K562 (cell line): ENCODE results near the gene GLMP. TPM values are rescaled to one million over a fixed set of nuclear protein-coding genes. Genes with fewer than 3 reads are reported as not detected.

ENCODE experiments used
- BRF1 ChIP-seq: IDR thresholded peaks from 3 replicates; pipeline ENCODE4 v1.6.1; 2011; ENCODE audit warnings: borderline replicate concordance, mild to moderate bottlenecking; ENCODE audit not compliant: insufficient read length; ENCODE audit errors: extremely low read depth
- CBX1 ChIP-seq: sonication (generic); IDR thresholded peaks from 2 replicates; pipeline ENCODE4 v1.6.1; 2016; ENCODE audit warnings: antibody characterized with exemption, low read depth, mild to moderate bottlenecking
- CBX3 ChIP-seq, 2 experiments: IDR thresholded peaks; 1 replicate in 1 of 2; 2 replicates in 1 of 2; pipeline ENCODE4 v1.6.1; 2012; ENCODE audit warnings: inconsistent platforms in 2 of 2, low read length in 2 of 2, borderline replicate concordance in 1 of 2, control low read depth in 1 of 2
- DNMT1 ChIP-seq: fragments of 450-650 bp; IDR thresholded peaks from 2 replicates; pipeline ENCODE4 v1.6.1; 2016; ENCODE audit warnings: antibody characterized with exemption, mild to moderate bottlenecking
- MAFK ChIP-seq: IDR thresholded peaks from 2 replicates; pipeline ENCODE4 v1.6.1; 2011; ENCODE audit warnings: low read length, improper control_type of control experiment
- POU5F1 ChIP-seq: fragments of 150-350 bp; IDR thresholded peaks from 2 replicates; pipeline ENCODE4 v1.6.1; 2014; ENCODE audit warnings: borderline replicate concordance, low read length, low read depth, mild to moderate bottlenecking; ENCODE audit not compliant: partially characterized antibody
- PURB ChIP-seq: sonication (generic); formaldehyde crosslinking; IDR thresholded peaks from 2 replicates; pipeline ENCODE4 v1.9.0; 2021; ENCODE audit warnings: low read depth, mild to moderate bottlenecking, missing genetic modification reagents
- SIN3B ChIP-seq: fragments of 450-650 bp; IDR thresholded peaks from 2 replicates; pipeline ENCODE4 v1.6.1; 2017; ENCODE audit warnings: low read depth, mild to moderate bottlenecking, moderate library complexity
- SIRT6 ChIP-seq: IDR thresholded peaks from one replicate; pipeline ENCODE4 v1.6.1; 2012; ENCODE audit warnings: low read depth, mild to moderate bottlenecking, control low read depth, inconsistent platforms, low read length, moderate library complexity
- SIX5 ChIP-seq, 2 experiments: IDR thresholded peaks; 2 replicates each; pipeline ENCODE4 v1.6.1; 2011; ENCODE audit warnings: low read length in 2 of 2, borderline replicate concordance in 1 of 2, low read depth in 1 of 2, mild to moderate bottlenecking in 1 of 2, moderate library complexity in 1 of 2; ENCODE audit not compliant: insufficient read depth in 1 of 2
- TEAD1 ChIP-seq, 2 experiments: fragments of 450-650 bp in 1 of 2; sonication (generic) in 1 of 2; formaldehyde crosslinking; IDR thresholded peaks; 2 replicates each; pipeline versions ENCODE4 v1.4.0 to v1.8.0; 2020 to 2022; ENCODE audit warnings: mild to moderate bottlenecking in 2 of 2, missing genetic modification reagents in 1 of 2
- ZNF354B ChIP-seq: fragments of 250-450 bp; sonication (Bioruptor Pico); IDR thresholded peaks from 2 replicates; pipeline ENCODE4 v1.4.0; 2020
- ZNF76 ChIP-seq: fragments of 250-450 bp; sonication (Bioruptor Pico); IDR thresholded peaks from 2 replicates; pipeline ENCODE4 v1.4.0; 2020; ENCODE audit warnings: mild to moderate bottlenecking, moderate library complexity, borderline replicate concordance
- ZZZ3 ChIP-seq: fragments of 450-650 bp; IDR thresholded peaks from 2 replicates; pipeline ENCODE4 v1.6.1; 2016; ENCODE audit warnings: antibody characterized with exemption, mild to moderate bottlenecking, moderate library complexity
- polyA plus RNA-seq, 8 experiments: library from polyadenylated mRNA; depleted of rRNA in 4 of 8; stranded (reverse) in 5 of 8; unstranded in 3 of 8; fragments of >200 nt; fragmentation: Nextera tagmentation in 2 of 8; fragmentation: Illumina TruSeq in 1 of 8; extraction: Ambion mirVana in 2 of 8; extraction: Trizol in 1 of 8; gene quantifications; 2 replicates each; pipeline versions ENCODE4 v1.2.1 to v1.2.3, GENCODE V29; 2011 to 2014; ENCODE audit warnings: inconsistent platforms in 1 of 8, missing spikeins in 1 of 8
- total RNA-seq, 7 experiments: library from RNA; depleted of rRNA in 6 of 7; stranded (reverse); fragments of >200 nt in 6 of 7; fragmentation: Illumina TruSeq in 2 of 7; extraction: Trizol in 2 of 7; gene quantifications; 2 replicates each; pipeline versions ENCODE4 v1.2.1 to v1.2.3, GENCODE V29; 2011 to 2021; ENCODE audit warnings: low replicate concordance in 1 of 7
- TF ChIP-seq, protein P1 (sequence below): fragments of 200-600 bp; sonication (generic); IDR thresholded peaks from one replicate; pipeline ENCODE4 v1.6.1; 2012; ENCODE audit warnings: mild to moderate bottlenecking, low read depth, low read length, inconsistent platforms
- TF ChIP-seq, protein P2 (sequence below), 2 experiments: fragments of 450-650 bp in 1 of 2; sonication (generic) in 1 of 2; formaldehyde crosslinking; conservative IDR thresholded peaks; 2 replicates each; pipeline versions ENCODE4 v1.4.0 to v1.8.1; 2020 to 2022; ENCODE audit warnings: mild to moderate bottlenecking in 1 of 2, missing genetic modification reagents in 1 of 2

Gene GLMP
- total and polyA plus RNA-seq, 9 of the 15 experiments (the other 6 are each of a cell fraction or from before 2014, with no cell fraction given) = 8.3 to 28.2 (median 22.4) TPM

- TF ChIP-seq, protein P1, sequence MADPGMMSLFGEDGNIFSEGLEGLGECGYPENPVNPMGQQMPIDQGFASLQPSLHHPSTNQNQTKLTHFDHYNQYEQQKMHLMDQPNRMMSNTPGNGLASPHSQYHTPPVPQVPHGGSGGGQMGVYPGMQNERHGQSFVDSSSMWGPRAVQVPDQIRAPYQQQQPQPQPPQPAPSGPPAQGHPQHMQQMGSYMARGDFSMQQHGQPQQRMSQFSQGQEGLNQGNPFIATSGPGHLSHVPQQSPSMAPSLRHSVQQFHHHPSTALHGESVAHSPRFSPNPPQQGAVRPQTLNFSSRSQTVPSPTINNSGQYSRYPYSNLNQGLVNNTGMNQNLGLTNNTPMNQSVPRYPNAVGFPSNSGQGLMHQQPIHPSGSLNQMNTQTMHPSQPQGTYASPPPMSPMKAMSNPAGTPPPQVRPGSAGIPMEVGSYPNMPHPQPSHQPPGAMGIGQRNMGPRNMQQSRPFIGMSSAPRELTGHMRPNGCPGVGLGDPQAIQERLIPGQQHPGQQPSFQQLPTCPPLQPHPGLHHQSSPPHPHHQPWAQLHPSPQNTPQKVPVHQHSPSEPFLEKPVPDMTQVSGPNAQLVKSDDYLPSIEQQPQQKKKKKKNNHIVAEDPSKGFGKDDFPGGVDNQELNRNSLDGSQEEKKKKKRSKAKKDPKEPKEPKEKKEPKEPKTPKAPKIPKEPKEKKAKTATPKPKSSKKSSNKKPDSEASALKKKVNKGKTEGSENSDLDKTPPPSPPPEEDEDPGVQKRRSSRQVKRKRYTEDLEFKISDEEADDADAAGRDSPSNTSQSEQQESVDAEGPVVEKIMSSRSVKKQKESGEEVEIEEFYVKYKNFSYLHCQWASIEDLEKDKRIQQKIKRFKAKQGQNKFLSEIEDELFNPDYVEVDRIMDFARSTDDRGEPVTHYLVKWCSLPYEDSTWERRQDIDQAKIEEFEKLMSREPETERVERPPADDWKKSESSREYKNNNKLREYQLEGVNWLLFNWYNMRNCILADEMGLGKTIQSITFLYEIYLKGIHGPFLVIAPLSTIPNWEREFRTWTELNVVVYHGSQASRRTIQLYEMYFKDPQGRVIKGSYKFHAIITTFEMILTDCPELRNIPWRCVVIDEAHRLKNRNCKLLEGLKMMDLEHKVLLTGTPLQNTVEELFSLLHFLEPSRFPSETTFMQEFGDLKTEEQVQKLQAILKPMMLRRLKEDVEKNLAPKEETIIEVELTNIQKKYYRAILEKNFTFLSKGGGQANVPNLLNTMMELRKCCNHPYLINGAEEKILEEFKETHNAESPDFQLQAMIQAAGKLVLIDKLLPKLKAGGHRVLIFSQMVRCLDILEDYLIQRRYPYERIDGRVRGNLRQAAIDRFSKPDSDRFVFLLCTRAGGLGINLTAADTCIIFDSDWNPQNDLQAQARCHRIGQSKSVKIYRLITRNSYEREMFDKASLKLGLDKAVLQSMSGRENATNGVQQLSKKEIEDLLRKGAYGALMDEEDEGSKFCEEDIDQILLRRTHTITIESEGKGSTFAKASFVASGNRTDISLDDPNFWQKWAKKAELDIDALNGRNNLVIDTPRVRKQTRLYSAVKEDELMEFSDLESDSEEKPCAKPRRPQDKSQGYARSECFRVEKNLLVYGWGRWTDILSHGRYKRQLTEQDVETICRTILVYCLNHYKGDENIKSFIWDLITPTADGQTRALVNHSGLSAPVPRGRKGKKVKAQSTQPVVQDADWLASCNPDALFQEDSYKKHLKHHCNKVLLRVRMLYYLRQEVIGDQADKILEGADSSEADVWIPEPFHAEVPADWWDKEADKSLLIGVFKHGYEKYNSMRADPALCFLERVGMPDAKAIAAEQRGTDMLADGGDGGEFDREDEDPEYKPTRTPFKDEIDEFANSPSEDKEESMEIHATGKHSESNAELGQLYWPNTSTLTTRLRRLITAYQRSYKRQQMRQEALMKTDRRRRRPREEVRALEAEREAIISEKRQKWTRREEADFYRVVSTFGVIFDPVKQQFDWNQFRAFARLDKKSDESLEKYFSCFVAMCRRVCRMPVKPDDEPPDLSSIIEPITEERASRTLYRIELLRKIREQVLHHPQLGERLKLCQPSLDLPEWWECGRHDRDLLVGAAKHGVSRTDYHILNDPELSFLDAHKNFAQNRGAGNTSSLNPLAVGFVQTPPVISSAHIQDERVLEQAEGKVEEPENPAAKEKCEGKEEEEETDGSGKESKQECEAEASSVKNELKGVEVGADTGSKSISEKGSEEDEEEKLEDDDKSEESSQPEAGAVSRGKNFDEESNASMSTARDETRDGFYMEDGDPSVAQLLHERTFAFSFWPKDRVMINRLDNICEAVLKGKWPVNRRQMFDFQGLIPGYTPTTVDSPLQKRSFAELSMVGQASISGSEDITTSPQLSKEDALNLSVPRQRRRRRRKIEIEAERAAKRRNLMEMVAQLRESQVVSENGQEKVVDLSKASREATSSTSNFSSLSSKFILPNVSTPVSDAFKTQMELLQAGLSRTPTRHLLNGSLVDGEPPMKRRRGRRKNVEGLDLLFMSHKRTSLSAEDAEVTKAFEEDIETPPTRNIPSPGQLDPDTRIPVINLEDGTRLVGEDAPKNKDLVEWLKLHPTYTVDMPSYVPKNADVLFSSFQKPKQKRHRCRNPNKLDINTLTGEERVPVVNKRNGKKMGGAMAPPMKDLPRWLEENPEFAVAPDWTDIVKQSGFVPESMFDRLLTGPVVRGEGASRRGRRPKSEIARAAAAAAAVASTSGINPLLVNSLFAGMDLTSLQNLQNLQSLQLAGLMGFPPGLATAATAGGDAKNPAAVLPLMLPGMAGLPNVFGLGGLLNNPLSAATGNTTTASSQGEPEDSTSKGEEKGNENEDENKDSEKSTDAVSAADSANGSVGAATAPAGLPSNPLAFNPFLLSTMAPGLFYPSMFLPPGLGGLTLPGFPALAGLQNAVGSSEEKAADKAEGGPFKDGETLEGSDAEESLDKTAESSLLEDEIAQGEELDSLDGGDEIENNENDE = no peak
- TF ChIP-seq MAFK (no peak), CBX1 (peak; percentile 70; the same call in 1 of the 2 replicates), ZZZ3 (peak; percentile 71; the same call in 1 of the 2 replicates), TEAD1 (CRISPR knock-in tag; IDR thresholded peaks at IDR 0.05) (peak in 1 of 2 experiments; percentile 19; a peak in 2 of 4 replicates), SIN3B (peak; percentile 90), SIRT6 (no peak), SIX5 (IDR thresholded peaks at IDR 0.05; ENCODE audit: borderline replicate concordance in 1 of 2, insufficient read depth in 1 of 2, low read depth in 1 of 2, low read length in 2 of 2) (peak; percentile 81 to 92), CBX3 (IDR thresholded peaks at IDR 0.05; ENCODE audit: borderline replicate concordance in 1 of 2, low read length in 2 of 2) (peak in 1 of 2 experiments; percentile 84; a peak in 1 of 3 replicates), ZNF76 (CRISPR knock-in tag) (no peak), DNMT1 (no peak), BRF1 (no peak), PURB (no peak), POU5F1 (no peak), ZNF354B (CRISPR knock-in tag) (no peak)
- TF ChIP-seq, protein P2, sequence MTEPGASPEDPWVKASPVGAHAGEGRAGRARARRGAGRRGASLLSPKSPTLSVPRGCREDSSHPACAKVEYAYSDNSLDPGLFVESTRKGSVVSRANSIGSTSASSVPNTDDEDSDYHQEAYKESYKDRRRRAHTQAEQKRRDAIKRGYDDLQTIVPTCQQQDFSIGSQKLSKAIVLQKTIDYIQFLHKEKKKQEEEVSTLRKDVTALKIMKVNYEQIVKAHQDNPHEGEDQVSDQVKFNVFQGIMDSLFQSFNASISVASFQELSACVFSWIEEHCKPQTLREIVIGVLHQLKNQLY (CRISPR knock-in tag; conservative IDR thresholded peaks at IDR 0.05) = no peak
Measured at GRCh38 chr1:156282479-156283222, 12.8 kb downstream of the GLMP start, which contains the start of gene SMG5 (continued).
